T-helper 1 cell (primary cell): Measurements from ENCODE around the gene ODC1.

ENCODE experiments used
- DNase-seq, 5 donors: peaks; one replicate each; pipeline ENCODE4 v3.0.0-alpha.2; 2012 to 2020

The ODC1 gene

DNA sequence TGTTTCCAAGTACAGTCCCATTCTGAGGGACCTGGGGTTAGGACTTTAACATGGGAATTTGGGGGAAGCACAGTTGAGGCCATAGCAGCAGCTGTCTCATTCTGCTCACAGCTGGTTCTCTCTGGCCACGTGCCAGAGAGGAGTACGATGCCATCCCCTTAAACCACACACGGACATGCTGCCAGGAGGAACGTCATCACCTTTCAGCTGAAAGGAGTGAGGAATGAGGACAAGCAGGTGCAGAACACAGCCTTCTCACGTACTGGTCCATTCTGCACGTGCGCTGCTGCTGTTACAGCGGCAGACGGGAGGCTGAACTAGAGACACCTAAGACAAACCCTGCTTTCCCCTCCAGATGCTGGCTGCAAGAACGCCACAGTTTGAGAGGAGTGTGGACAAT, 33.5 kb downstream of the ODC1 start:
- DNase-seq: no peak

DNA sequence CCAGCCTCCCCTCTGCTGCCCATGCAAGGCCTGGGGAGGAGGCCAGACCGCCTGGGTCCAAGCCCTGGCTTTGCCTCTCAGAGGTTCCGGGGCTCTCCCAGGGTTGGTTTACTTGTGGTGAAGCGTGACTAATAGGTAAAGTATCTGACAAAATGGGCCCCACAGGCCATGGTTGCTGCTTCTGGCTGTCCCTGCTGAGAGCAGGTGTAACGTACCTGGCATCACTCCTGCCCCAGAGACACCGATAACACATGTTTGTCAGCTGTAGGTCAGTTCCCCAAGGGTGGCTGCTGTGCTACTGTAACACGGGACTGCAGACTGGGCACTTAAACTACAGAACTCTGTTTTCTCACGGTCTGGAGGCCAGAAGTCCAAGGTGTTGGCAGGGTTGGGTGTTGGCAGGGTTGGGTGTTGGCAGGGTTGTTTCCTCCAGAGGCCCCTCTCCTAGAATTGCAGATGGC, 34.1 kb downstream of the ODC1 start:
- no peak for DNase-seq

DNA sequence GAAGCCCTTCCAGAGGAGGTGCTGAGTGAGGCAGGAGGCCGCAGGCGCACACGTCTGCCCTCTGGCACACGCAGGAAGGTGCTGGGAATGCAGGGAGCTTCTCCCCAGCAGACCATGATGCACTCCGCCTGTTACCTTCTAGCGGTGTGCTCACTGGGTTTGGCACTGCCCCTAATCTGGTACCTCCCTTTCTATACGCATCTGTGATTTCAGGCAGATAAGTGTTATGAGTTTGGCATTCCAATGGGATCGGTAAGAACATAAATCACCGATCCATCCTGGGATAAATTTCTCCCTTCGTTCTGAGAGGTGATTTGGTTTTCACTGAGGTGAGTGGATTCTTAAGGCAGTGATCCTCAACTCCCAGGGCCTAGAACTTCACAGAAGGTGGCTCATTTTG, 34.6 kb downstream of the ODC1 start:
- no peak for DNase-seq

DNA sequence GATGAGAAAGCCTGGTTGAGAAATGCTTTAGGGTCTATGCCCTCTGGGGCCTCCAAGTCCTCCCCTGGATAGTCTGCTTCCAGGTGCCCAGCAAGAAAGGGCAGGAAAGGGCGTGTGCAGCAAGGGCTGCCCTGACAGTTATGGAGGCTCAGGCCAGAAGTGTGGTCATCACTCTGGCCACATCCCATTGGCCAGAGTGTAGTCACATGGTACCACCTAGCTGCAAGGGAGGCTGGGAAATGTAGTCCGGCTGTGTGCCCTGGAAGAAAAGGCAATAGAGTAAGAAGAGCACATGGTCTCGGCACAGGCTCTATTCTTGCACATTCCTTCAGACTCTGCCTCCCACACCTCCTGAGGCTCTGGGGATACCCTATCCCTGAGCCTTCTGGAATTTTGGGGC, 35.7 kb downstream of the ODC1 start:
- peak in 1 of 5 donors; percentile 45 for DNase-seq

DNA sequence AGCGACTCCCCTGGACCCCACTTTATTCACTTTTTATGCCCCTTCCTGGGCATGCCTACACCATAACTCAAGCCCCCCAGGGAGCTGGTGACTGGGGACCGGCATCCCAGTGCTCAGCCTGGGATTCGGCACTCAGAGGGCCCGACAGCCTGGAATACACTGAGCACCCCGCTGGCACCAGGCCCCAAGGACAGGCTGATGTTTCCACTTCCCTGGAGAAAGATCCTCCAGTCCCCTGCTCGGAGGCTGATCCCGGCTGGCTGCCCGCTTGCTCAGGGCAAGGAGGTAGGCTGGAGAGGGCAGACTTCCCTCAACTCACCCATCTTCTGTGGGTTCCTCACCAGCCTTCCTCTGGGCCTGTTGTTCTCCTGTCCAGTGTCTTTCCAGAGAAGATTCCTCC, 36.6 kb downstream of the ODC1 start:
- DNase-seq: no peak

DNA sequence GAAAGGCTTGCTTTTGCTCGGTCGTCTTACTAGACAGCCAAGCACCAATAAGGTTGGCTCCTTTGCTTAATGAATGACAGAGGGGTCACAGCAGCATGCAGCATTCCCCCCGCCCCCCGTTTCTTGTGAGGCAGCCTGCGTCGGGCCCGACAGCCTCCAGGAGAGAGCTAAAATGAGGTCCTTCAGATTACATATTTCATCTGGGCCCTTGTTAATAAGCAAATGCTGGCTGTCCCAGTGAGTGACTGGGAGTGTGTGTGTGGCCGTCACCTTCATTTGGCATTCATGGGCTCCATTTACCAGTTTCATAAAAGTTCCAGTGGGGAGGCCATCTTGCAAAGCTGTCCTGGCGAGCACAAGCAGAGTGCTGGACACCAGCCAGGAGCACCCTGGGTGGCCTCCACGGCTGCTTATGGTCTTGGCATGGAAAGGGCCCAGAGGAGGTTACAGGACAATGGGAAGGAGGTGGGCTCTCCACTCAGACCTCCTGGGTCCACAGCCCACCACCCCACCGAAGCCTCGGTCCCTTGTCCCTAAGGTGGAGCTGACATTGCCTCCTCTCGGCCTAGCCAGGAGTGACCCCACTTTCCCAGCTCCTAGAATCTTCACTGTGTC, 37.2 kb downstream of the ODC1 start:
- no peak for DNase-seq

DNA sequence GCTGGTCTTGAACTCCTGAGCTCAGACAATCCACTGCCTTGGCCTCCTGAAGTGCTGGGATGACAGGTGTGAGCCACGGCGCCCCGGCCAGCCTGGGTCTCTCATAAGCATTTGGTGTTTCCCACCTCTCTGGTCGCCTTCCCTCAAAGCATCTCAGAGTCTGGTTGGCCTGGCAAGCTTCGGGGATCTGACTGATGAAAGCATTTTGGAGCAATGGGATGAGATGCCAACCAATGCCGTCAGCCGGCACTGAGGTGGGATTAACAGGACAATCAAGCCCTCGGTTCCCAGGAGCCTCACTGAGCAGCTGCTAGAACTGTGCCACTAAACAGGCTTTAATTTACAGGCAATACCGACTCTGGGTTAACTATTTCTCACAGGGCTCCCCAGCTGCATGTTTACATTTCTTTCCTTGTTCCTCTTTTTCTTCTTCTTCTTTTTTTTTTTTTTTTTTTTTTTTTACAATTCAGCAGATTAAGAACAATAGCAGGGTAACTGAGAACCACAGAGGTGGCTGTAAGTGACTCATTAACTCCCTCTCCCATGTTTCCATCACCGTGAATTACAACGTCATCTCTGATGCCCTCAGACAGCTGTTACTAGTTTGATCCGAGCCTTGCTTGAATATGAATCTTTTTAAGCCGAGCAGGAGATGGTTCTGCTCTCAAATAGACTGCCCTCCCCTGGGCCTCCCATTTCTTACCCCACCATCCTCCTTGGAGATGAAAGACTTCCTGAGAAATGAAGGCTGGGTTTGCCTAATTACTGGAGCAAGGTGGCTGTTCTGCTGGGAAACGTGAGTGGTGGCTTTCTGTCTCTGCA, 37.9 kb downstream of the ODC1 start:
- DNase-seq: no peak

DNA sequence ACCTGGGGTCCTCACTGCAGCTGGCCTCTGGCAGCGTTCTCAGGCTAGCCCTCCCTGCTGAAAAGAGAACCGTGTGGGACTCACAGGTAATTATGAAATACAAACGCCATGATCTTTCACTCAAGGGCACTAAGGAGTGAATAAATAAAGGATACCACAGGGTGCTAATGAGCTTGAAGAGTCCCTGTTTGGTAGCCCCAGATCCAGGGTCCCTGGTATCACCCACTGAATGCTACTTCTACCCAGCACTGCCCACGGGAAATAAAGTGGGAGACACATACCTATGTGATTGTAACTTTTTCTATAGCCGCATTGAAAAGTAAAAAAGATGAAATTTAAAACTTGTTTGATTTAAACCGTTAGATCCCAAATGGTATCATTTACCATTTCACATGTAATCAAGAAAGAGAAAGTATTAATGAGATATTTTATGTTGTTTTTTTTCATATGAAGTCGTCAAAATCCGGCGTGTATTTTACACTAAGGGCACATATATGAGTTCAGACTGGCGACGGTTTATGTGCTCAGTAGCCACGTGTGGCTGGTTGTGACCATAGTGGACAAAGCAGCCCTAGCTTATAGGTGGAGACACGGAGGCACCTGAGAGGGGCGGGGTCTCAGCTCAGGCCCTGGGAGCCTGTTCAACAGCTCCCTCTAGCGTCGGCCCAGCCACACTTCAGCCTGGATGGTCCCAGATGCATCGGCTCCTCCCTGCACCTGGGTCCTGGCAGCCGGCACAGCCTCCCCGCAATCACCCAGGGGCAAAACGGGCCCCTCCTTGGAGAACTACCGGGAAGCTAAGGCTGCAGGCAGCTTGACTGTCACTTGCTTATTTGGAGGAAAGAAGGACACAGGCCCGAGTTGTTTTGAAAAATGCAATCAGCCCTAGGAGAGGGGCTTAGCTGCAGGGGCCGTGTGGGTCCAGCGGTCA, 39.2 kb downstream of the ODC1 start:
- peak; percentile 61 to 81 (median 77) for DNase-seq

DNA sequence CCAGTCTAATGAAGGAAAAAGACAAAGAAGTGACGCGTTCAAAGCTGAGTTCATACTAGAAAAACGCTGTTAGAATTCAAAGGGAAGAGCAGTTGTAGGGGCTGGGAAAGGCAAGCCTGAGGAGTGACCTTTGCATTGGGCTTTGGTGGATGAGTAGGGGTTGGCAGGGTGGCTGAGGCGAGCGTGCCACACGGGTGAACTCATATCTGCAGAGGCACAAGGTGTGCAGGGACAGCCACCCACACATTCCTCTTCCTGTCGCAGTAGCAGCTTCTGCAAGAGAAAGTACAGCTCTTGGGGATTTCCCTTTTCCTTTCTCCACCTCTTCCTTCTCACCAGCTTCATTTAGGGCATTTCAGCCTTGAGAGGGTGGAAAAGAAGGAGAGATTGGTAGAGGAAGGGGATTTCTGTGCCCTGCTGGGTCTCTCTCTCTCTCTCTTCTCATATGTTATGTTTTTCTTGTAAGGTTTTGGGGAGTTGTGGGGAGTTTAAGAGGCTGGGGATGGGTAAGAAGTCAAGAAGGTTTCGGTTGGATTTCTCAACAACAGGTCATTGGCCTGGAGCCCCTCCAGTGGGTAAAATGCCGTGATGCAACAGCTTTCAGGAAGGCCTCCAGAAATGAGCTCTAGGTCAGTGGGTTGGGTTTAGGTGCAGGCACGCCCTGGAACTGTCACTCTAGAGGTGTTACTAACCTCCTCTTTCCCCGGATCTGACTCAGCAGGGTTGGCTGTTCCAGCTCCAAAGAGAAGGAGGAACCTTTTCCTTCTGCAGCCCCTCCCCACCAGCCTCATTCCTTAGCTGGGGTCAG, 40.1 kb downstream of the ODC1 start:
- DNase-seq: peak in 3 of 5 donors; percentile 21 to 75 (median 37)

DNA sequence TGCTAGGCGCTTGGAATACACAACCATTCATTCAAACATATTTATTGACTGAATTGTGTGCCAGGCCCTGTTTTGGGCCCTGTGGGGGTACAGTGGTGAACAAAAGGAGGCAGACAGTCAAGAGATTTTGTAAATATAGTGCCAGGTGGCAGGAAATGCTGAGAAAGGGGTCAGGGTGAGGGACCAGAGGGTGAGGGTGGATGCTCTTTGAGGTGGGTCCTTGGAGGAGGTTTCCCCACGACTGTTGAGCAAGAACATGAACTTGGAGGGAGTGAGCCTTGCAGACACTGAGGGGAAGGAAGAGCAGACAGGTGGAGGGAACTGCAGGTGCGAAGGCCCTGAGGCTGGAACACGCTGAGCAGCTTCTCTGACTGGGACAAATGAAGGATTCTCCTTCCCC, 40.7 kb downstream of the ODC1 start:
- no peak for DNase-seq

DNA sequence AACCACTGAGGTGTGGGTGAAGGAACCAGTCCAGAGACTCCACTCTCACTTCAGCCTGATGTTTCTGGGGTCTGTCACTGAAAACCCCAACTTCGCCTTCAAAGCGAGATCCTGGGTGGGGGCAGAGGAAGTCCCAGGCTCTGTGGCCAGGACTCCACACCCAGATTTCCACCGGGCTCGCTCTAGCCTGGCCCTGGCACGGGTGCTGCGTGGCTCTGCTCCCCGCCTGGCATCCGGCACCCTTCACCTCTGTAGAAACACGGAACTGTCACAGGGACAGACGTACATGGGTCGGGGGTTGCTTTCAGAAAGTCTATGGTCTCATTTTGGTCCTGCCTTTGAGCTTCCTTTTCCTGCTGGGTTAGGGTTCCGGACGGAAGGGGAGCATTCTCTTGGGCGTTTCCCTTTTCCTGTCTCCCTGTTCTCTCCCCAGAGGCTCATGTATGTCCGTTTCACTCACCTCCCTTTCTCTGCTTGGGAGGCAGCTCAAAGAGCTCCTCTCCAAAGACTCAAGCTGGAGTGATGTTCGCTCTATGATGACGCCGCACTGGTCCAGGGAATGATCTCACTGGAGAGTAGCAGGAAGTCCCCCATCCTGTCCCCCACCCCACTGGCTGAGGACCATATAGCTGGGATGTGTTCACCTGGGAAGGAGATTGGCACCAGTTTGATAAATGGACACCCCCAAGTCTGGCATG, 41.5 kb downstream of the ODC1 start:
- DNase-seq: no peak

DNA sequence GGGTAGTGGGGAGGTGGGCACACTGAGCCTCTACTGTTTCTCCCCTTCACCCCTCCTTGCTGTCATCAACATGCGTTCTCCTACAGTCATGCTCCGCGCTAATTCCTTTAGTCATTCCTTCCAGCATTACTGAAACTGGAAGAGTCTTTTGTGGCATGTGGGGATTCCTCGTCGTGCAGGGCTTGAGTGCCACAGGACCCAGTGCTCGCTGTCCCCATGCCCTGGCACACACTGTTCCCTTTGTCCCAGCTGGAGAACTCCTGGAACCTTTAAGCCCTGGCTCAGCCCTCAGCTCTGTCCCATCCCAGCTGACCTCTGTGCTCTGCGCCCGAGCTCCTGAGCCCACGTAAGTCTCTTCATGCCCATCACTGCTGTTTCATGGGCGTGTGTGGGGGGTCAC, 42.1 kb downstream of the ODC1 start:
- DNase-seq: no peak

DNA sequence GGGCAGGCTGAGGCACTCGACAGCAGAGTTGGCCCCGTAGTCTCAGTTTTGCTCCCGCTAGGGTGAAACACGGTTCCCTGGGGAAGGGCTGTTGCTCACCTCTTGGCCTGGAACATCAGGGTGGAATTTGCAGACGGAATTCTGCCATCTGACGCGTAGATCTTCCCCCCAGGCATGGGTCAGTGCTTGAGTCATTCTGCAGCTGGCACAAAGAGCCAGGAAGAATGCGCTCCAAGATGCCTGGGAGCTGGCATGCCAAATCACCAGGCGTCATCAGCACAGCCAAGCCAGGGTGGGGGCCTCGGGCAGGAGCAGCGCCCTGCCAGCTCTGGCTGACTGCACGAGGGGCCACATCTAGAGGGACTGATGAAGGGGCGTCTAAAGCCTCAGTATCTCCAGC, 42.7 kb downstream of the ODC1 start:
- DNase-seq: no peak

DNA sequence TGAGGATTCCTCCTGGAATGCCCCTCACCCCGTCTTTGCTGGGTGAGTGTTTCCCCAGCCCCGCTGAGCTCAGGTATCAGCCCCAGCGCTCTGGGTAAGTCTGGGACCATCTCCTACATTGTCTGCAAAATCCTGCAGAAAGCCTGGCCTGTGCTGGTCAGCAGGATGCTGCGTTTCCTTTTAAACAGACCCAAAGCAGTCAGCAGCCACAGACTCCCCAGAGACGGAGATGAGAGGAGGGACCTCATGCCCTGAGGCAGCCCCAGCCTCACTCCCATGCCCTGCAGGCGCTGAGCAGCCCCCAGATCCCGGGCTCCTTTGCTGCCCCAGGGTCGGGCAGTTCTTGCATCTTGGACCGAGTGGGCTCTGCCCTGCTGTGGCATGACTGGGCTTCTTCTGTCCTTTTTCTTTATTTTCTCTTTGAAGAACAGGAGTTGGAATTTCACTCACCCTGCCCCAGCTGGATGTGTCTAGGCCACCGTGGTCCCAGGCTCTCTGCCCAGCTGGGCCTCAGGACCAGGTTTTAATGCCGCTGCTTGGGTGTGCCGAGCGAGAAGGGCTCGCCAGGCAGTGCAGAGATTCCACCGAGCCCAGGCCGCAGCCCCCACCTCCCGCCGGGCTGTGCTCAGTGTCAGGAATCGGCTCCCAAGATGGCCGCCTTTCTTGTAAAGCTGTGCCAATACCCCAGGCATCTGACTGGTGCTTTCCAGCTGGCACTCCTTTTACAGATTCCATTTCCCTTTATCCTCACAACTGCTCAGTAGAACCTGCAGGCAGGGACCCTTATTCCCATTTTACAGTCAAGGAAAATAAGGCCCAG, 43.6 kb downstream of the ODC1 start:
- no peak for DNase-seq

DNA sequence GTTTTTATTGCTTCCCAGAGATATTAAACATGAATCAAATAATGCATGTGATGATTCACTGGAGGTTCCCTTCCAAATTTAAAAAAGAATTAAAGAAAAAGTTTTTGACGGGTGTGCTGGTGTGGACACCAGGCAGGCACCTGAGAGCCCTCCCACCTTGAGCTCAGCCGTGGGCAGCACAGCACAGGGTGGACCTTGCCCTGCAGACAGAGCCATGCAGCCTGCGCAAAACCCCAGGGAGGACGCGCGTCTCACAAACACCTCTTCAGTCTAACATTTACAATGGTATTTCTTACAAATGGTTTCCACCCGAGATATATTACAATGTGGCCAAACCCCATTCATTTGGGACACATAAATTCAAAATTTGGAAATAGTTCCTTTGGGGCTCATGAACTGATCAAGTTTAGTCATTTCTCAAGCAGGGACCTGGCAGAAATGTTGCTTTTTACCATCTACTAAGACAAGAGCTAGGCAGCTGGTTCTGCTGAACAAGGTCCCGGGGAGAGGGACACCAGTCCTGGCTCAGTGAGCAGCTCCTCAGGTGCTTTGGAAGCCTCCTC, 45.4 kb downstream of the ODC1 start:
- no peak for DNase-seq

DNA sequence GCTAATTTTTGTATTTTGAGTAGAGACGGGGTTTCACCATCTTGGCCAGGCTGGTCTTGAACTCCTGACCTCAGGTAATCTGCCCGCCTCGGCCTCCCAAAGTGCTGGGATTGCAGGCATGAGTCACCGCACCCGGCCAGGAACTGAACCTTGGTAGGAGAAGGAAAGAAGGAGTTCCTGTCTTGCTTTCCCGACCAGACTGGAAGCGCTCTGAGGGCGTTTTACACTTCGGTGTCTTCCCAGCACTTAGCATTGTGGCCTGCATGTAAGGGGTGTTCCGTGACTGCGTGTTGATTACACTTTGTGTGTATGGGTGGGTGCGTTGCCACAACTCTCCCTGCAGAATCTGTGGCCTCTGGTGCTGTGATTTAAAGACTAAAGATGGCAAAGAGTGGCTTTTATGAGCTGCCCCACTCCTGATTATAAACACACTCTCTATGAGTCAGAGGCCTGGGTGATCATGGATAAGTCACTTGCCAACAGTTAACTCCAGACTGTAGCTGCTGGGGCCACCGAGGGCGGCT, 46.0 kb downstream of the ODC1 start:
- DNase-seq: no peak

DNA sequence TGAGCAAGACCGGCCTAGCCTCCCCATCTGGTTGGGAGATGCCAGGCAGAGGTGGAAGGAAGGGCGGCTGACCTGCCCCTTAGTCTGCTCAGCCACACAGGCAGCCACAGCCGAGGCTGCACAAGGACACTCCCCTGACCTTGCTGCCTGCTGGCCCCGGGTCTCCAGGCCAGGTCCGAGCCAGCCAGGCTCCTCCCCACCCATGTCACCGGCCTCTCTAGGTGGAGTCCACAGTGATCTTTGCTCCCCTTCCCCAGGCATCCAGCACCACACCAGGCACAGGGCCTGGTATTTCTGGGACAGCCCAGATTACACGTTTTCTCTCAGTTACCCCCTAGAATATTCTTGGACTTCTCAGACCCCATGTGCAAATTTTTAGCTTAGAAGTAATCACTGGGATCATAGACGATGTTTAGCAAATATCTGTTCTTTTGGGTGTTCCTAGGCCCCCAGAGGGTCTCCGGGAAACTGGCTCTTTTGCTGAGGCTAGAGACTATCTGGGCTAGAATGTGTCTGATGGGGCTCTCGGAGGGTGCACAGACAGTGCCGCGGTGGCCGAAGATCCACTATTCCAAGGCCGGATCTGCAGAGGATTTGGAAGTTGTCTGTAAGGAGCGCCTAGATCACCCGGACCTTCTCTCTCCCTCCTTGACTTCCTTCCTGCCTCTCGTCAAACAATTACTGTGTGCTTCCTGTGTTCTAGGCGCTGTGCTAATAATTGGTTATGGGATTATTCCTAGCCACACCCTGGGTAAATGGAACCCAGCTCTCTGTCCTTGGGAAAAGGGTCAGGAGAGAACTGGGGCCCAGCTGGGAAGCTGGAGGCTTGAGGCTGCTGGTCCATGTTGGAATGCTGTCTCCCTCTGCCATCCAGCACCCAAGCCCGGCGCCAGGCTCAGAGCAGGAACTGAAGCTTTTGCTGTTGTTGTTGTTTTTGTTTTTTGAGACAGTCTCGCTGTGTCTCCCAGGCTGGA, 46.9 kb downstream of the ODC1 start:
- no peak for DNase-seq

DNA sequence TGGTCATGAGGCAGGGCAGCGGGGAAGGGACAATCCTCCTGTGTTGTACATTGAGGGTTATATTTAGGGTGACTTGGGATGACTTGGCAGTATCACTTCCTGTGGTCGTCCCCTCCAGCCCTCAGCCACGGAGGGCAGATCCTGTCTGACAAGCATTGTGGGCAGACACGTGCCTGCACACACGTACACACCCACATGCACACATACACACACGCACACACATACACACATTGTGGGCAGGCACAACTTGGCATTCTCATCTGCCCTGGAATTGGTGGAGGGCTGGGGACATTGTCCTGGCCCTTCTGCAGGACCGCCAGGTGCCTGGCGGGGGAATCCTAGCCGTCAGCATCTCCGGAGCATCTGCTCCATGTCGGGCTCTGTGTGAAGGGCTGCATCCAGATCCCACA, 47.6 kb downstream of the ODC1 start:
- DNase-seq: peak in 1 of 5 donors; percentile 67

DNA sequence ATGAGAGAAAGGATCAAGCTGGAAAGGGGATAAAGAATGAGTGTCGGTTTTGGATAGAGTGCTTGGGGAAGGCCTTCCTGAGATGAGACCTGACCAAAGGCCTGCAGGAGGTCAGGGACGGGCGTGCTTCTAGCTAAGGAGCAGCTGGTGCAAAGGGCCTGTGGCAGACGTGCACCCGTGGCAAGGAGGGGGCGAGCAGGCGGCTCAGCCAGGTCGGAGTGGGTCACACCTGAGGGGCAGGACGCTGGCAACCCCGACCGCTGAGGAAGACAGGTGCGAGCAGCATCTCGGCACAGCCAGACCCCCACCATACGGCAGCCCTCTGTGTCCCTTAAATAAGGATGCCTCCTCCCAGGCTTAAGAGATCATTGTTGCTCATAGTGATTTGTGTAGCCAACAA, 48.1 kb downstream of the ODC1 start:
- DNase-seq: no peak
